ENCODE results near the gene EXOC4.

GRCh38 chr7:133983685-133984419, 731.0 kb downstream of the EXOC4 start:
- TF ChIP-seq POLR2A (IDR thresholded peaks at IDR 0.05; ENCODE audit: low read length) (no peak), GATA1 (IDR thresholded peaks at IDR 0.05; ENCODE audit: low read depth, low read length) (no peak)

All from erythroblast (primary cell).